ENCODE measurements around the gene RALGPS1. TPM values are rescaled to one million over a fixed set of nuclear protein-coding genes. Genes with fewer than 3 reads are reported as not detected.

The RALGPS1 gene
- total RNA-seq, 1 experiment from 2014 or later: 18.6 TPM

- Histone ChIP-seq H4K91ac (ENCODE audit: insufficient read length, low read depth, low read length) (no peak overlapping the region), H2BK15ac (ENCODE audit: low read depth, low read length) (no peak overlapping the region), H3K18ac (ENCODE audit: insufficient read length, low read depth, low read length) (no peak overlapping the region), H3K4ac (ENCODE audit: low read depth, low read length) (no peak overlapping the region), H3K4me1 (ENCODE audit: insufficient read depth, low read length) (no peaks in the 10 kb centered on the region), H4K20me1 (ENCODE audit: control insufficient read depth, insufficient read depth, insufficient read length) (no peaks in the 10 kb centered on the region), H3K79me1 (ENCODE audit: insufficient read depth, low read depth, low read length, poor library complexity, severe bottlenecking) (no peaks in the 10 kb centered on the region), H3T11ph (ENCODE audit: low read length) (no peak overlapping the region), H2BK5ac (ENCODE audit: insufficient read length, low read length) (no peak overlapping the region), H3K27ac (ENCODE audit: insufficient read length, low read depth, low read length) (no peak overlapping the region), H4K5ac (ENCODE audit: insufficient read length, low read depth, low read length) (no peak overlapping the region), H3K9me3 (ENCODE audit: control insufficient read depth, low read depth, low read length) (no peaks in the 10 kb centered on the region), H3K23ac (ENCODE audit: insufficient read length, low read depth, low read length) (no peak overlapping the region), H2AK5ac (ENCODE audit: insufficient read length, low read length) (no peak overlapping the region), H4K8ac (replicated peaks; ENCODE audit: insufficient read length, low read depth, low read length) (no peak overlapping the region), H3K14ac (ENCODE audit: insufficient read depth, low read length) (no peak overlapping the region), H3K9ac (ENCODE audit: extremely low read depth, insufficient read length, low read length) (no peak overlapping the region), H3K4me2 (ENCODE audit: insufficient read depth, insufficient read length, low read length) (no peak overlapping the region), H3K23me2 (ENCODE audit: insufficient read length, low read depth, low read length, poor library complexity, severe bottlenecking) (peaks cover 2% of the 10 kb centered on the region), H2AFZ (ENCODE audit: low read length) (no peak overlapping the region), H3K79me2 (ENCODE audit: insufficient read depth, low read length) (no peaks in the 10 kb centered on the region), H3K27me3 (ENCODE audit: insufficient read depth, low read length) (no peaks in the 10 kb centered on the region), H2BK120ac (ENCODE audit: low read depth, low read length, poor library complexity, severe bottlenecking) (no peak overlapping the region), H3K56ac (ENCODE audit: insufficient read length, low read depth, low read length) (no peak overlapping the region), H2BK20ac (ENCODE audit: low read depth, low read length, poor library complexity, severe bottlenecking) (no peak overlapping the region), H2BK12ac (ENCODE audit: insufficient read length, low read depth, low read length) (no peak overlapping the region)
- no peak for TF ChIP-seq CTCF (conservative IDR thresholded peaks at IDR 0.05)
- DNase-seq: no peak
- peak overlapping the region in 2 of 3 experiments; percentile 27 to 49; a peak in 1 of 7 replicates for H3K27ac Mint-ChIP-seq
- no peaks in the 10 kb centered on the region for H3K27me3 Mint-ChIP-seq (ENCODE audit: low read depth)
- peaks cover 0 to 5% (median 0%) of the 10 kb centered on the region in 3 experiments; a peak in 1 of 7 replicates for H3K36me3 Mint-ChIP-seq (ENCODE audit: insufficient read depth in 1 of 3, low read depth in 3 of 3)
- no CpG with 5 or more reads among the region's 5 CpGs for WGBS (ENCODE audit: extremely low coverage, insufficient read length, low lambda C conversion rate)
- H3K4me3 Mint-ChIP-seq: no peak overlapping the region
- no peaks in the 10 kb centered on the region for H3K9me3 Mint-ChIP-seq
- H3K4me1 Mint-ChIP-seq: peaks cover 4 to 11% of the 10 kb centered on the region in 2 experiments
These were observed 289.2 kb downstream of the RALGPS1 start for GRCh38 chr9:127203681-127204327.

All from H9 (cell line).